Activated B cell treated with CpG ODN at 0.5 μM for 24 hours (primary cell): ENCODE data around the gene SH3TC1. TPM values are rescaled to one million over a fixed set of nuclear protein-coding genes. Genes with fewer than 3 reads are reported as not detected.

Source experiments
- ATAC-seq: fragments of 200-7000 bp; cut with Tn5 transposase; one replicate; pipeline ENCODE4 v1.10.0; 2021; ENCODE audit warnings: low read depth, mild to moderate bottlenecking, moderate library complexity
- CTCF ChIA-PET: fragments of 350-600 bp; sonication (Branson Sonifier 250); formaldehyde crosslinking; loops from one replicate; lab custom pipeline; 2021; ENCODE audit warnings: antibody characterized with exemption; lab: Charles Lee
- POLR2A ChIA-PET: fragments of 350-600 bp; sonication (Branson Sonifier 250); formaldehyde crosslinking; loops from one replicate; lab custom pipeline; 2021; ENCODE audit warnings: antibody characterized with exemption; lab: Charles Lee
- DNase-seq: peaks from one replicate; pipeline ENCODE4 v3.0.0; 2022
- H3K27ac Mint-ChIP-seq: one replicate; pipeline ENCODE4 v1.8.0; 2020; ENCODE audit warnings: mixed read lengths
- H3K27me3 Mint-ChIP-seq: one replicate; pipeline ENCODE4 v1.8.0; 2021; ENCODE audit warnings: mixed read lengths
- H3K36me3 Mint-ChIP-seq: one replicate; pipeline ENCODE4 v1.8.0; 2021; ENCODE audit warnings: low read depth, mixed read lengths
- H3K4me1 Mint-ChIP-seq: one replicate; pipeline ENCODE4 v1.8.0; 2021; ENCODE audit warnings: mixed read lengths
- H3K4me3 Mint-ChIP-seq: one replicate; pipeline ENCODE4 v1.8.0; 2020; ENCODE audit warnings: mild to moderate bottlenecking, mixed read lengths
- H3K9me3 Mint-ChIP-seq: one replicate; pipeline ENCODE4 v1.8.0; 2020; ENCODE audit warnings: mixed read lengths
- CTCF ChIP-seq: fragments of 200-600 bp; IDR thresholded peaks from one replicate; pipeline ENCODE4 v1.8.0; 2022; ENCODE audit warnings: antibody characterized with exemption, mild to moderate bottlenecking
- intact Hi-C: fragments of 100-400 bp; cut with micrococcal nuclease; formaldehyde crosslinking; loops from one replicate; pipeline ENCODE4 v1.15.1; 2024
- total RNA-seq: library from RNA; stranded (reverse); gene quantifications from 2 replicates; pipeline ENCODE4 v1.2.3, GENCODE V29; 2022

The SH3TC1 gene
- total RNA-seq, 1 donor from 2014 or later: 135 TPM

GRCh38 chr4:8204576-8205227, 5.6 kb downstream of the SH3TC1 start:
- H3K27me3 Mint-ChIP-seq: no peaks in the 10 kb centered on the region
- POLR2A ChIA-PET: no interaction called here
- H3K4me3 Mint-ChIP-seq: no peak overlapping the region
- TF ChIP-seq CTCF: no peak
- peaks cover 73% of the 10 kb centered on the region for H3K4me1 Mint-ChIP-seq
- H3K36me3 Mint-ChIP-seq: peaks cover 38% of the 10 kb centered on the region
- H3K9me3 Mint-ChIP-seq: no peaks in the 10 kb centered on the region
- intact Hi-C loops: no loop called here
- CTCF ChIA-PET: interaction anchor here (0.9 kb wide), 1 partner anchor 37 kb away, joined by 3 read pairs; no protein-coding TSS in a partner anchor
- ATAC-seq (no peak), DNase-seq (no peak)
- no peak overlapping the region for H3K27ac Mint-ChIP-seq

DNA sequence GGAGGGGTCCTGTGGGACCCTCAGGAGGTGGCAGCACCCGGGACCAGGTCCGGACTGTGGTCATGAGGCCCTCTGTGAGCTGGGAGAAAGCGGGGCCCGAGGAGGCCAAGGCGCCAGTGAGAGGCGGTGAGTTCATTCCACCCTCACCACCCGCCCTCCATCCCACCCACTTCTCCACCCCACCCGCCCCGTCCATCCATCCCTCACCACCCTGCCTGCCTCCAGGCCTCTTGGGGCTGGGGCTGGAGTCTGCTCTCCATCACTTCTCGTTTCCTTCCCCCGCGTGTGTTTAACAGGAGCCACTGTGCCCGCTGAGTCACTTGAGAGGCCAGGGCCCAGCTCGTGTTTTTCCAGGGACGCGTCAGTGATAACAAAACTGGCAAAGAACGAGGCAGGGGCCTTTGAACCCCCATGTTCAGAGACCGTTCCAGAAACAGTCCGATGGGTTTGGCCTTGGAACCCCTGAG, 6.2 kb downstream of the SH3TC1 start:
- Mint-ChIP-seq H3K27ac (no peak overlapping the region), H3K9me3 (no peaks in the 10 kb centered on the region), H3K27me3 (no peaks in the 10 kb centered on the region), H3K4me3 (no peak overlapping the region), H3K4me1 (peaks cover 72% of the 10 kb centered on the region), H3K36me3 (peaks cover 40% of the 10 kb centered on the region)
- DNase-seq: no peak
- CTCF ChIA-PET: interaction anchor here (0.9 kb wide), 1 partner anchor 37 kb away, joined by 3 read pairs; no protein-coding TSS in a partner anchor
- no peak for ATAC-seq
- intact Hi-C loops: no loop called here
- POLR2A ChIA-PET: no interaction called here
- TF ChIP-seq CTCF: no peak

- H3K27me3 Mint-ChIP-seq: no peaks in the 10 kb centered on the region
- intact Hi-C loops: no loop called here
- H3K36me3 Mint-ChIP-seq: peaks cover 38% of the 10 kb centered on the region
- H3K27ac Mint-ChIP-seq: peak overlapping the region; percentile 61
- POLR2A ChIA-PET: no interaction called here
- no peaks in the 10 kb centered on the region for H3K9me3 Mint-ChIP-seq
- peaks cover 65% of the 10 kb centered on the region for H3K4me1 Mint-ChIP-seq
- peak overlapping the region; percentile 11 for H3K4me3 Mint-ChIP-seq
- ATAC-seq (peak; percentile 51), DNase-seq (peak; percentile 34)
- TF ChIP-seq CTCF: no peak
- CTCF ChIA-PET: interaction anchor here (0.9 kb wide), 1 partner anchor 36 kb away, joined by 3 read pairs; no protein-coding TSS in a partner anchor
These were observed 6.9 kb downstream of the SH3TC1 start for GRCh38 chr4:8205749-8206611.

- TF ChIP-seq CTCF: no peak
- H3K9me3 Mint-ChIP-seq: no peaks in the 10 kb centered on the region
- ChIA-PET POLR2A (interaction anchor here (0.7 kb wide), 1 partner anchor 239 kb away, joined by 8 read pairs; no protein-coding TSS in a partner anchor), CTCF (interaction anchor here (1.0 kb wide), 1 partner anchor 31 kb away, joined by 3 read pairs; no protein-coding TSS in a partner anchor)
- no peak overlapping the region for H3K27ac Mint-ChIP-seq
- DNase-seq (no peak), ATAC-seq (no peak)
- no peaks in the 10 kb centered on the region for H3K27me3 Mint-ChIP-seq
- H3K4me1 Mint-ChIP-seq: peaks cover 51% of the 10 kb centered on the region
- peaks cover 44% of the 10 kb centered on the region for H3K36me3 Mint-ChIP-seq
- no peak overlapping the region for H3K4me3 Mint-ChIP-seq
- intact Hi-C loops: no loop called here
These were observed 8.2 kb downstream of the SH3TC1 start for GRCh38 chr4:8207314-8207713.

- ATAC-seq: no peak
- intact Hi-C loops: no loop called here
These were observed 9.5 kb downstream of the SH3TC1 start for GRCh38 chr4:8208565-8208964.

More at GRCh38 chr4:8208565-8208964, 9.5 kb downstream of the SH3TC1 start:
- Mint-ChIP-seq H3K9me3 (no peaks in the 10 kb centered on the region), H3K4me1 (peaks cover 39% of the 10 kb centered on the region), H3K27me3 (no peaks in the 10 kb centered on the region), H3K4me3 (no peak overlapping the region), H3K27ac (no peak overlapping the region), H3K36me3 (peaks cover 55% of the 10 kb centered on the region)
- ChIA-PET POLR2A (interaction anchor here (0.7 kb wide), 1 partner anchor 9 kb away, joined by 3 read pairs; the partner anchor contains the start of gene SH3TC1), CTCF (no interaction called here)
- DNase-seq: no peak
- no peak for TF ChIP-seq CTCF
